ENCODE measurements around the gene SCAI.

DNA sequence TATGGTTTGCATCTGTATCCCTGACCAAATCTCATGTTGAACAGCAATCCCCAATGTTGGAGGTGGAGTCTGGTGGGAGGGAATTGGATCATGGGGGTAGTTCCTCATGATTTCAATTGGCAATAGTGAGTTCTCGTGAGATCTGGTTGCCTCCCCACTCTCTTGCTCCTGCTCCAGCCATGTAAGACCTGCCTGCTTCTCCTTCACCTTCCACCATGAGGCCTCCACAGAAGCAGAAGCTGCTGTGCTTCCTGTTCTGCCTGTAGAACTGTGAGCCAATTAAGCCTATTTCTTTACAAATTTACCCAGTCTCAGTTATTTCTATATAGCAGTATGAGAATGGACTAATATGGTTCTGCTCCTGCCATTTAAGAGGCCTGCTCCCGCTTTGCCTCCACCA, 32.9 kb downstream of the SCAI start:
- TF ChIP-seq, protein P1, sequence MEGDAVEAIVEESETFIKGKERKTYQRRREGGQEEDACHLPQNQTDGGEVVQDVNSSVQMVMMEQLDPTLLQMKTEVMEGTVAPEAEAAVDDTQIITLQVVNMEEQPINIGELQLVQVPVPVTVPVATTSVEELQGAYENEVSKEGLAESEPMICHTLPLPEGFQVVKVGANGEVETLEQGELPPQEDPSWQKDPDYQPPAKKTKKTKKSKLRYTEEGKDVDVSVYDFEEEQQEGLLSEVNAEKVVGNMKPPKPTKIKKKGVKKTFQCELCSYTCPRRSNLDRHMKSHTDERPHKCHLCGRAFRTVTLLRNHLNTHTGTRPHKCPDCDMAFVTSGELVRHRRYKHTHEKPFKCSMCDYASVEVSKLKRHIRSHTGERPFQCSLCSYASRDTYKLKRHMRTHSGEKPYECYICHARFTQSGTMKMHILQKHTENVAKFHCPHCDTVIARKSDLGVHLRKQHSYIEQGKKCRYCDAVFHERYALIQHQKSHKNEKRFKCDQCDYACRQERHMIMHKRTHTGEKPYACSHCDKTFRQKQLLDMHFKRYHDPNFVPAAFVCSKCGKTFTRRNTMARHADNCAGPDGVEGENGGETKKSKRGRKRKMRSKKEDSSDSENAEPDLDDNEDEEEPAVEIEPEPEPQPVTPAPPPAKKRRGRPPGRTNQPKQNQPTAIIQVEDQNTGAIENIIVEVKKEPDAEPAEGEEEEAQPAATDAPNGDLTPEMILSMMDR (IDR thresholded peaks at IDR 0.05; ENCODE audit: insufficient read depth, low read length, poor library complexity, severe bottlenecking) = no peak
- TF ChIP-seq EZH2phosphoT487 (conservative IDR thresholded peaks at IDR 0.05; ENCODE audit: low read length) = no peak

Data from SU-DHL-6 (cell line).